OCI-LY3 (cell line): Measurements from ENCODE around the gene KIF25.

Experiments used
- H2AFZ ChIP-seq: fragments of 200-600, 300-600 bp; shearing (Covaris generic); 2 replicates; pipeline ENCODE4 v1.6.0; 2014; ENCODE audit warnings: antibody characterized with exemption, low read depth, low read length
- H3K27ac ChIP-seq: fragments of 200-600, 300-600 bp; sonication (generic); 2 replicates; pipeline ENCODE4 v1.5.1; 2014; ENCODE audit warnings: mild to moderate bottlenecking, low read length, moderate library complexity, mixed read lengths
- H3K27me3 ChIP-seq: fragments of 200-600, 300-600 bp; sonication (generic); 2 replicates; pipeline ENCODE4 v1.6.1; 2014; ENCODE audit warnings: low read depth, low read length, mixed read lengths
- H3K36me3 ChIP-seq: fragments of 200-600, 300-600 bp; sonication (generic); replicated peaks from 2 replicates; pipeline ENCODE3; 2014; ENCODE audit warnings: low read depth, low read length, mixed read lengths
- H3K4me1 ChIP-seq: fragments of 300-600, 200-600 bp; sonication (generic); 2 replicates; pipeline ENCODE4 v1.6.1; 2014; ENCODE audit warnings: low read length, mixed read lengths
- H3K4me2 ChIP-seq: fragments of 200-600, 300-600 bp; sonication (generic); 2 replicates; pipeline ENCODE4 v1.6.1; 2014; ENCODE audit warnings: low read length, mixed read lengths
- H3K4me3 ChIP-seq: fragments of 300-600, 200-600 bp; sonication (generic); 2 replicates; pipeline ENCODE4 v1.5.1; 2014; ENCODE audit warnings: antibody characterized with exemption, mild to moderate bottlenecking, low read length, moderate library complexity
- H3K79me2 ChIP-seq: fragments of 300-600, 200-600 bp; shearing (Covaris generic); 2 replicates; pipeline ENCODE4 v1.6.1; 2014; ENCODE audit warnings: mild to moderate bottlenecking, low read length, mixed read lengths
- H3K9ac ChIP-seq: fragments of 300-600, 200-600 bp; shearing (Covaris generic); 2 replicates; pipeline ENCODE4 v1.6.0; 2014; ENCODE audit warnings: mild to moderate bottlenecking, low read length, moderate library complexity
- H3K9me3 ChIP-seq: fragments of 200-600, 300-600 bp; shearing (Covaris generic); 2 replicates; pipeline ENCODE4 v1.6.1; 2014; ENCODE audit warnings: low read length, mixed read lengths; ENCODE audit not compliant: insufficient read depth
- H4K20me1 ChIP-seq: fragments of 200-600, 300-600 bp; sonication (generic); 2 replicates; pipeline ENCODE4 v1.6.1; 2016; ENCODE audit warnings: low read length, mixed read lengths; ENCODE audit not compliant: insufficient read depth
- CTCF ChIP-seq: fragments of 200-600, 300-600 bp; sonication (generic); IDR thresholded peaks from 2 replicates; pipeline ENCODE4 v1.5.1; 2014; ENCODE audit warnings: antibody characterized with exemption, low read length, low read depth
- EZH2phosphoT487 ChIP-seq: fragments of 200-600 bp; shearing (Covaris generic); IDR thresholded peaks from 2 replicates; pipeline ENCODE4 v1.6.1; 2018; ENCODE audit warnings: antibody characterized with exemption, mixed run types, low read depth

KIF25 gene

GRCh38 chr6:168028181-168028580 is 30.7 kb downstream of the KIF25 start:
- Histone ChIP-seq H4K20me1 (no peaks in the 10 kb centered on the region), H3K9ac (no peak overlapping the region), H3K79me2 (no peaks in the 10 kb centered on the region), H3K36me3 (no peaks in the 10 kb centered on the region), H3K4me2 (no peak overlapping the region), H2AFZ (no peak overlapping the region), H3K9me3 (no peaks in the 10 kb centered on the region), H3K4me1 (peaks cover 9% of the 10 kb centered on the region), H3K27me3 (no peaks in the 10 kb centered on the region), H3K27ac (no peak overlapping the region), H3K4me3 (no peak overlapping the region)
- TF ChIP-seq EZH2phosphoT487, result no peak
- TF ChIP-seq CTCF, result no peak

GRCh38 chr6:168029459-168030217 is 32.2 kb downstream of the KIF25 start:
- no peak overlapping the region for H2AFZ ChIP-seq
- H3K9me3 ChIP-seq, result no peaks in the 10 kb centered on the region
- H3K4me2 ChIP-seq, result no peak overlapping the region
- no peaks in the 10 kb centered on the region for H3K27me3 ChIP-seq
- no peak overlapping the region for H3K4me3 ChIP-seq
- H4K20me1 ChIP-seq, result no peaks in the 10 kb centered on the region
- H3K36me3 ChIP-seq, result no peaks in the 10 kb centered on the region
- TF ChIP-seq CTCF (no peak), EZH2phosphoT487 (no peak)
- no peaks in the 10 kb centered on the region for H3K79me2 ChIP-seq
- no peak overlapping the region for H3K27ac ChIP-seq
- H3K4me1 ChIP-seq, result peaks cover 9% of the 10 kb centered on the region; the same call in 1 of the 2 replicates
- H3K9ac ChIP-seq, result no peak overlapping the region

GRCh38 chr6:168030218-168030746 is 32.8 kb downstream of the KIF25 start:
- TF ChIP-seq CTCF, result no peak
- TF ChIP-seq EZH2phosphoT487, result no peak
- H4K20me1 ChIP-seq, result no peaks in the 10 kb centered on the region
- no peaks in the 10 kb centered on the region for H3K36me3 ChIP-seq
- no peaks in the 10 kb centered on the region for H3K9me3 ChIP-seq
- H3K27ac ChIP-seq, result no peak overlapping the region
- H3K4me1 ChIP-seq, result peaks cover 9% of the 10 kb centered on the region; the same call in 1 of the 2 replicates
- no peak overlapping the region for H3K4me2 ChIP-seq
- no peaks in the 10 kb centered on the region for H3K27me3 ChIP-seq
- no peak overlapping the region for H3K9ac ChIP-seq
- H3K4me3 ChIP-seq, result no peak overlapping the region
- no peaks in the 10 kb centered on the region for H3K79me2 ChIP-seq
- no peak overlapping the region for H2AFZ ChIP-seq

- peaks cover 5% of the 10 kb centered on the region; the same call in 1 of the 2 replicates for H3K4me1 ChIP-seq
- H4K20me1 ChIP-seq, result no peaks in the 10 kb centered on the region
- no peak overlapping the region for H3K27ac ChIP-seq
- TF ChIP-seq CTCF (no peak), EZH2phosphoT487 (no peak)
- H3K9me3 ChIP-seq, result no peaks in the 10 kb centered on the region
- H2AFZ ChIP-seq, result no peak overlapping the region
- H3K79me2 ChIP-seq, result no peaks in the 10 kb centered on the region
- no peaks in the 10 kb centered on the region for H3K36me3 ChIP-seq
- H3K9ac ChIP-seq, result no peak overlapping the region
- no peak overlapping the region for H3K4me3 ChIP-seq
- H3K4me2 ChIP-seq, result no peak overlapping the region
- H3K27me3 ChIP-seq, result no peaks in the 10 kb centered on the region
Observed at GRCh38 chr6:168030908-168031307, 33.4 kb downstream of the KIF25 start.
